Ascending aorta (tissue), 2 donors: Measurements from ENCODE around the gene ARPC4. TPM values are rescaled to one million over a fixed set of nuclear protein-coding genes. Genes with fewer than 3 reads are reported as not detected.
A peak's percentile ranks its signal among the peaks of the same experiment; 100 is the strongest.

Source experiments
- DNase-seq, 2 donors: peaks; one replicate each; pipeline ENCODE4 v3.0.0-alpha.2; 2019; ENCODE audit warnings: low spot score in 2 of 2
- H3K27ac ChIP-seq, 2 donors: fragments of 200-600 bp; sonication (generic); one replicate each; pipeline ENCODE4 v1.5.1; 2016 to 2017; ENCODE audit warnings: mild to moderate bottlenecking in 1 of 2
- H3K27me3 ChIP-seq: fragments of 200-600 bp; sonication (generic); one replicate; pipeline ENCODE4 v1.5.1; 2017
- H3K36me3 ChIP-seq, 2 donors: fragments of 200-600 bp; sonication (generic); one replicate each; pipeline ENCODE4 v1.5.1; 2016
- H3K4me1 ChIP-seq, 2 donors: fragments of 200-600 bp; sonication (generic); one replicate each; pipeline ENCODE4 v1.5.1; 2016 to 2017; ENCODE audit warnings: mild to moderate bottlenecking in 1 of 2
- H3K4me3 ChIP-seq, 2 donors: fragments of 200-600 bp; sonication (generic); one replicate each; pipeline ENCODE4 v1.5.1; 2016 to 2017; ENCODE audit warnings: mild to moderate bottlenecking in 1 of 2
- H3K9me3 ChIP-seq, 2 donors: fragments of 200-600 bp; sonication (generic); one replicate each; pipeline ENCODE4 v1.5.1; 2016
- intact Hi-C: fragments of 100-400 bp; cut with DNase I; formaldehyde crosslinking; loops from one replicate; pipeline ENCODE4 v1.15.1; 2023
- total RNA-seq: library from RNA; depleted of rRNA; stranded (reverse); fragments of >200 nt; gene quantifications from one replicate; pipeline ENCODE4 v1.1.0, GENCODE V29; 2016
- TF ChIP-seq, protein P1 (sequence below), 3 experiments: fragments of 200-600 bp in 2 of 3; fragments of 450-650 bp in 1 of 3; sonication (generic) in 2 of 3; IDR thresholded peaks; one replicate each; pipeline ENCODE4 v1.5.1; 2016 to 2019; ENCODE audit warnings: antibody characterized with exemption in 3 of 3, mild to moderate bottlenecking in 1 of 3, moderate library complexity in 1 of 3

The ARPC4 gene
- total RNA-seq, 1 donor from 2014 or later: 160 TPM

DNA sequence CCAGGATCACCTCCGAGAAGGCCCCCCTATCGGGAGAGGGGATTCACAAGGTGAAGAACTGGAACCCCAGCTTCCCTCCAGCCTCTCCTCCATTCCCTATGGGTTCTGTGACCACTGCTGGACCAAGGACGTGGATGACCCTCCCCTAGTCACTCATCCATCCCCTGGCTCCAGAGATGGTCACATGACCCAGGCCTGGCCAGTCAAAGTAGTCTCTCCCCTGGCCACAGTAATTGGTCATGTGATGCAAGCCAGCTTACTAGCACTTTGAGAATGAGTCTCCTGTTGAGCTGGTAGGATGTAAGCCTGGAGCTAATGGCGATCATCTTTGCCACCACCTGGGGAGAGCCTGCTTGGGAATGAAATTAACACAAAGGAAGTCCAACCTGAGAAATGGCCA, 27.0 kb upstream of the ARPC4 start:
- peaks cover 16 to 23% of the 10 kb centered on the region in 2 donors for H3K36me3 ChIP-seq
- DNase-seq: no peak
- peaks cover 0 to 24% of the 10 kb centered on the region in 2 donors for H3K4me1 ChIP-seq
- TF ChIP-seq, protein P1, sequence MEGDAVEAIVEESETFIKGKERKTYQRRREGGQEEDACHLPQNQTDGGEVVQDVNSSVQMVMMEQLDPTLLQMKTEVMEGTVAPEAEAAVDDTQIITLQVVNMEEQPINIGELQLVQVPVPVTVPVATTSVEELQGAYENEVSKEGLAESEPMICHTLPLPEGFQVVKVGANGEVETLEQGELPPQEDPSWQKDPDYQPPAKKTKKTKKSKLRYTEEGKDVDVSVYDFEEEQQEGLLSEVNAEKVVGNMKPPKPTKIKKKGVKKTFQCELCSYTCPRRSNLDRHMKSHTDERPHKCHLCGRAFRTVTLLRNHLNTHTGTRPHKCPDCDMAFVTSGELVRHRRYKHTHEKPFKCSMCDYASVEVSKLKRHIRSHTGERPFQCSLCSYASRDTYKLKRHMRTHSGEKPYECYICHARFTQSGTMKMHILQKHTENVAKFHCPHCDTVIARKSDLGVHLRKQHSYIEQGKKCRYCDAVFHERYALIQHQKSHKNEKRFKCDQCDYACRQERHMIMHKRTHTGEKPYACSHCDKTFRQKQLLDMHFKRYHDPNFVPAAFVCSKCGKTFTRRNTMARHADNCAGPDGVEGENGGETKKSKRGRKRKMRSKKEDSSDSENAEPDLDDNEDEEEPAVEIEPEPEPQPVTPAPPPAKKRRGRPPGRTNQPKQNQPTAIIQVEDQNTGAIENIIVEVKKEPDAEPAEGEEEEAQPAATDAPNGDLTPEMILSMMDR (IDR thresholded peaks at IDR 0.05): no peak
- no peaks in the 10 kb centered on the region for H3K9me3 ChIP-seq
- H3K4me3 ChIP-seq: no peak overlapping the region
- intact Hi-C loops: no loop called here
- no peaks in the 10 kb centered on the region for H3K27me3 ChIP-seq
- H3K27ac ChIP-seq: no peak overlapping the region

DNA sequence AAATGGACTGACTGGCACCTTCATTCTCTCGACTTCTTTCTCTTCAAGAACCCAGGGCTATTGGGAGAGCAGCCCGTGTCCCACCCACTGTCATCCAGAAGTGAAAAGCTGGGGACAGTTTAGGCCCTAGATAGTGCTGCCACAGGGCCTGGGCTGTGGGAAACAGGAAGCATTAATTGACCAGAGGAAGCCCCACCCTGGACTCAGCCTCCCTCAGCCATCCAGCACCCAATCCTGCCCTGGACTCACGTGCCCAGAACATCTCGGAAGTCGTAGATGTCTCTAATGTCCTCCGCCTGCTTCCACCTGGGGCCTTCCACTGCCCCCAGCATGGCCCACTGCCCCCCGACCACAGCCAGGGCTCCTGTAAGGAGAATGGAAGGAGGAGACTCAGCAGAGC, 25.5 kb upstream of the ARPC4 start:
- Histone ChIP-seq H3K4me1 (peaks cover 0 to 25% of the 10 kb centered on the region in 2 donors), H3K36me3 (peaks cover 9 to 13% of the 10 kb centered on the region in 2 donors), H3K4me3 (no peak overlapping the region), H3K27ac (peak overlapping the region; percentile 50 to 88), H3K9me3 (no peaks in the 10 kb centered on the region), H3K27me3 (no peaks in the 10 kb centered on the region)
- intact Hi-C loops: no loop called here
- TF ChIP-seq, protein P1 (IDR thresholded peaks at IDR 0.05): no peak
- no peak for DNase-seq

DNA sequence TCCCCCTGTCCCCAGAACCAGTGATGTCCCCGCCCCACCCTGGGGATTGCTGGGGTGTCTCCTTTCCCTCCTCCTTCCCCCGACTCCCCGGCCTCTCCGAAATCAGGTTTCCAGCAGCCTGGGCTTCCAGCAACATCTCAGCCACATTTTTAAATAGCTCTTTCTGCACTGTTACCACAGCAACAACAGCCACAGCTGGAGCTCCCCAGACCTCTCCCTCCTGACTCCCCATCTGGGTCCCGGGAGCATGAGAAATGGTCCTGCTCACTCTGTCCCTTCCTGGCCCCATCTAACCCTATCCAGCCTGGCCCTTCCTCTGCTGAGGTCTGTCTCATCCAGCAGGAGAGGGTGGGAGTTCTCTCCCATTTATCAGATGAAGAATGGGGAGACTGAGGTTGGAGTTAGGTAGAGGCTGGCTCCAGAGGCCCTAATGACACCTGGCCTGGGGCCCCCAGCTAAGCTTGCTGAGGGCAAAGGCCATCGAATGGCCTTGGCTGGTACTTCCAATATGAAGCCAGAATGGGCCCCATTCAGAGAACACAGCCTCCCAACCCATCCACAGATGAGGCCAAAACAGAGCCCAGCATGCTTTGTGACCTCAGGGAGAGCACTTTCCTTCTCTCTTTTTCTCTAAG, 24.6 kb upstream of the ARPC4 start:
- Histone ChIP-seq H3K4me1 (peaks cover 0 to 25% of the 10 kb centered on the region in 2 donors), H3K36me3 (peaks cover 8 to 13% of the 10 kb centered on the region in 2 donors), H3K9me3 (no peaks in the 10 kb centered on the region), H3K27ac (peak overlapping the region; percentile 81 to 88), H3K4me3 (peak overlapping the region; percentile 73 to 92), H3K27me3 (no peaks in the 10 kb centered on the region)
- DNase-seq: no peak
- TF ChIP-seq, protein P1 (IDR thresholded peaks at IDR 0.05): no peak
- intact Hi-C loops: no loop called here

DNA sequence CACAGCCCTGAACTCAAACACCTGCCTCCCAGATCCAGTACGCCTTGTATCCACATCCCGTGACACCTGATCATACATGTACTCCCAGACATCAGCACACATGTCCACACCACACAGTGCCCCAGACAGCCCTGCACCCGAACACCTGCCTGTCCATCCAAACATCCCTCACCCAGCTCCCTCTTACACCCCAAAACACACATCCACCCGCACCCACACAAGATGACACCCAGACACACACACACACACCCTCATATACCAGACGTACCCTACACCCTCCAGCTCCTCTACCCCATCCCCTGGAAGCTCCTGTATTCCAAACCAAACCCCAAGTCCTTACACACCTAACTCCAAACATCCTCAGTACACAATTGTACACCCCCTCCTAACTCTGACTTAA, 23.9 kb upstream of the ARPC4 start:
- no peaks in the 10 kb centered on the region for H3K9me3 ChIP-seq
- peaks cover 8 to 13% of the 10 kb centered on the region in 2 donors for H3K36me3 ChIP-seq
- intact Hi-C loops: no loop called here
- H3K4me1 ChIP-seq: peaks cover 0 to 25% of the 10 kb centered on the region in 2 donors
- H3K27ac ChIP-seq: peak overlapping the region; percentile 81 to 88
- peak overlapping the region; percentile 73 to 92 for H3K4me3 ChIP-seq
- no peaks in the 10 kb centered on the region for H3K27me3 ChIP-seq
- TF ChIP-seq, protein P1 (IDR thresholded peaks at IDR 0.05): no peak
- DNase-seq: no peak

DNA sequence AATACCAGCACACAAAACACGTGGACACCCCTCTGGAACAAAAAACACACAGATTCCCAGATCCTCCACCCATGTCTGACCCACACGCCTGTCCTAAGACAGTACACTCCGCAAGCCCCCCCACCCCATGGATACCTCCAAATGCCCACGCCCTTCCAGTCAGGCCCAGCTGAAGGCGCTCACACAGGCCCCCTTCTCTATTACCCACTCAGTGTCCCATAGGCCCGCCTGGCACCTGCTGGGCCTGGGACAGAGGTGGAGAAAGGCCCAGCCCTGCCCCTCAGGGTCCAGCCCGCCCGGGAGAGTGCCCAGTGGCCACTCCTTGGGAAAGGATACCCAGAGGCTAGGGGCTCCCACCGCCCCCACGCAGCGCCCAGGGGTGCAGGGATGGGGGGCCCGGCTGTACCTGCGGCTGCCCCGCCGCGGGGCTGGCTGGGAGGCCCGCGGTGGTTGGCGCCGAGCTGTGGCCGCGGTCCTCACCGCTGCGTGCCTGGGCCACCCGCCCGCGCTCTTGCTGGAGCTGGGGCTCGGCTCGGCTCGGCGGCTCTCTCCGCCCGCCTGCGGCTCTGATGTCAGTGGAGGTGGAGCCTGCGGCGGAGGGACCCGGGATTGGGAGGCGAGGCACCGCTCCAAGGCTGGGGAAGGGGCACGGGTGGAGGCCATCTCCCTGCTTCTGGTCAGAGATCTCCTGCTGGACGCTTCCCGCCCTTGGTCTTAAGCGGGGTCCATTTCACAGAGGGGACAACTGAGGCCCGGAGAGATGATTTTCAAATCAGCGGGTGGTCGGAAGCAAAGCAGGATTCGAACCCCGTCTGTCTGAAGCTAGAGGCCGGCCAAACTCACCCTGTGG, 23.2 kb upstream of the ARPC4 start, which contains the start of gene CAMK1:
TSS of gene CAMK1 (minus strand) at position 522 of the 850 bp plus-strand sequence. CDS start 2,198 bp downstream, outside the sequence.
- Histone ChIP-seq H3K27me3 (no peaks in the 10 kb centered on the region), H3K36me3 (peaks cover 8 to 13% of the 10 kb centered on the region in 2 donors), H3K4me1 (peaks cover 0 to 25% of the 10 kb centered on the region in 2 donors), H3K27ac (peak within 1 kb of the TSS; percentile 81 to 88), H3K9me3 (no peaks in the 10 kb centered on the region), H3K4me3 (peak within 1 kb of the TSS; percentile 73 to 92)
- DNase-seq: peak; percentile 43 to 91
- TF ChIP-seq, protein P1 (IDR thresholded peaks at IDR 0.05): no peak
- intact Hi-C loops: loop anchor here (1.0 kb wide), 3 partner anchors 20 to 38 kb away; partner anchors contain the start of genes BRPF1, OGG1 and TADA3
